A673 (cell line): ENCODE results near the gene SLC16A4. TPM values are rescaled to one million over a fixed set of nuclear protein-coding genes. Genes with fewer than 3 reads are reported as not detected.

Experiments used
- BruUV-seq: library from RNA; stranded (reverse); fragments of 400-500 nt; replicated peaks from 2 replicates; lab custom pipeline; 2021; lab: Mats Ljungman, UMichigan
- CTCF ChIA-PET: fragments of 300-600 bp; sonication (Branson Sonifier 250); formaldehyde crosslinking; loops from one replicate; lab custom pipeline; 2022; ENCODE audit warnings: antibody characterized with exemption; lab: Charles Lee
- POLR2A ChIA-PET: fragments of 300-600 bp; sonication (Branson Sonifier 250); formaldehyde crosslinking; loops from one replicate; lab custom pipeline; 2022; ENCODE audit warnings: antibody characterized with exemption; ENCODE audit not compliant: low non-redundant PET; lab: Charles Lee
- DNase-seq: peaks from one replicate; pipeline ENCODE4 v3.0.0-alpha.2; 2015; ENCODE audit warnings: low spot score
- H3K27ac ChIP-seq: fragments of 200-600 bp; sonication (generic); 2 replicates; pipeline ENCODE4 v1.5.1; 2016; ENCODE audit warnings: mixed run types, low read depth, mild to moderate bottlenecking, mixed read lengths, antibody characterized with exemption, low read length; ENCODE audit not compliant: poor library complexity, severe bottlenecking
- H3K27me3 ChIP-seq: fragments of 200-600 bp; sonication (generic); replicated peaks from 2 replicates; pipeline ENCODE4 v1.6.1; 2017; ENCODE audit warnings: mixed run types, low read depth, mild to moderate bottlenecking, mixed read lengths, antibody characterized with exemption, low read length; ENCODE audit not compliant: insufficient read depth, poor library complexity
- H3K36me3 ChIP-seq: fragments of 200-600 bp; sonication (generic); 2 replicates; pipeline ENCODE4 v1.6.1; 2016; ENCODE audit warnings: mixed run types, mild to moderate bottlenecking, mixed read lengths, antibody characterized with exemption, low read length; ENCODE audit not compliant: insufficient read depth, poor library complexity, severe bottlenecking
- H3K4me1 ChIP-seq: fragments of 200-600 bp; sonication (generic); 2 replicates; pipeline ENCODE4 v1.6.1; 2017; ENCODE audit warnings: mixed run types, mild to moderate bottlenecking, mixed read lengths, antibody characterized with exemption, low read length; ENCODE audit not compliant: insufficient read depth, poor library complexity, severe bottlenecking
- H3K4me3 ChIP-seq: fragments of 200-600 bp; sonication (generic); 2 replicates; pipeline ENCODE4 v1.5.1; 2016; ENCODE audit warnings: low read depth, mixed run types, mild to moderate bottlenecking, mixed read lengths, low read length; ENCODE audit not compliant: poor library complexity, severe bottlenecking
- H3K9me3 ChIP-seq: fragments of 200-600 bp; sonication (generic); 2 replicates; pipeline ENCODE4 v1.6.1; 2016; ENCODE audit warnings: mixed run types, low read depth, mild to moderate bottlenecking, mixed read lengths, antibody characterized with exemption, low read length; ENCODE audit not compliant: poor library complexity, severe bottlenecking
- CTCF ChIP-seq: fragments of 300-800, 200-600 bp; sonication (generic); conservative IDR thresholded peaks from 2 replicates; pipeline ENCODE4 v1.5.1; 2017; ENCODE audit warnings: low read depth, mild to moderate bottlenecking, antibody characterized with exemption, low read length, moderate library complexity, mixed read lengths
- EZH2 ChIP-seq: fragments of 200-600 bp; sonication (generic); IDR thresholded peaks from 2 replicates; pipeline ENCODE4 v1.6.1; 2017; ENCODE audit warnings: borderline replicate concordance, low read depth, mild to moderate bottlenecking, mixed read lengths, antibody characterized with exemption, low read length; ENCODE audit not compliant: poor library complexity, severe bottlenecking
- intact Hi-C: fragments of 100-400 bp; cut with micrococcal nuclease; formaldehyde crosslinking; loops from one replicate; pipeline ENCODE4 v1.10.0; 2022; ENCODE audit not compliant: unreplicated experiment
- total RNA-seq: library from RNA; stranded (reverse); gene quantifications from 2 replicates; pipeline ENCODE4 v1.2.3, GENCODE V29; 2021

Gene SLC16A4
- total RNA-seq, 1 experiment from 2014 or later = 0.60 TPM

GRCh38 chr1:110319332-110320167 is 71.3 kb downstream of the SLC16A4 start:
- TF ChIP-seq CTCF (no peak), EZH2 (no peak)
- BruUV-seq = no TSS peak
- H3K27ac ChIP-seq = no peak overlapping the region
- no peaks in the 10 kb centered on the region for H3K27me3 ChIP-seq
- POLR2A ChIA-PET = no interaction called here
- intact Hi-C loops = loop anchor here (10.0 kb wide), 2 partner anchors 145 to 175 kb away; no protein-coding TSS in a partner anchor
- no peaks in the 10 kb centered on the region for H3K36me3 ChIP-seq
- CTCF ChIA-PET = no interaction called here
- H3K4me3 ChIP-seq = no peak overlapping the region
- H3K4me1 ChIP-seq = no peaks in the 10 kb centered on the region
- no peaks in the 10 kb centered on the region for H3K9me3 ChIP-seq
- no peak for DNase-seq

GRCh38 chr1:110318046-110318445 is 72.8 kb downstream of the SLC16A4 start:
- ChIA-PET POLR2A (interaction anchor here (0.5 to 0.7 kb wide), 2 partner anchors 31 to 121 kb away, joined by 4 to 7 read pairs; no protein-coding TSS in a partner anchor), CTCF (interaction anchor here (1.4 kb wide), 1 partner anchor 111 kb away, joined by 3 read pairs; no protein-coding TSS in a partner anchor)
- TF ChIP-seq CTCF (no peak), EZH2 (no peak)
- Histone ChIP-seq H3K4me3 (no peak overlapping the region), H3K9me3 (no peaks in the 10 kb centered on the region), H3K27me3 (no peaks in the 10 kb centered on the region), H3K27ac (no peak overlapping the region), H3K4me1 (no peaks in the 10 kb centered on the region), H3K36me3 (no peaks in the 10 kb centered on the region)
- no peak for DNase-seq
- intact Hi-C loops = loop anchor here (10.0 kb wide), 2 partner anchors 147 to 177 kb away; no protein-coding TSS in a partner anchor
- BruUV-seq = no TSS peak

- Histone ChIP-seq H3K4me1 (no peaks in the 10 kb centered on the region), H3K9me3 (no peaks in the 10 kb centered on the region), H3K27me3 (no peaks in the 10 kb centered on the region), H3K27ac (no peak overlapping the region), H3K36me3 (no peaks in the 10 kb centered on the region), H3K4me3 (no peak overlapping the region)
- TF ChIP-seq CTCF = no peak
- TF ChIP-seq EZH2 = no peak
- ChIA-PET POLR2A (no interaction called here), CTCF (no interaction called here)
- no peak for DNase-seq
- intact Hi-C loops = loop anchor here (10.0 kb wide), 2 partner anchors 148 to 178 kb away; no protein-coding TSS in a partner anchor
- BruUV-seq = no TSS peak
Observed at GRCh38 chr1:110316735-110317134, 74.1 kb downstream of the SLC16A4 start.

Other genes starting within 250 kb of the SLC16A4 start
- gene SLC6A17, start 240.5 kb downstream of the SLC16A4 start, total RNA-seq = not detected in 2 replicates
- 0.22 and 0.24 TPM in 2 replicates for gene KCNC4, start 180.7 kb downstream of the SLC16A4 start, total RNA-seq
- 59.9 and 60.3 TPM in 2 replicates for gene RBM15, start 51.6 kb downstream of the SLC16A4 start, total RNA-seq
- 138 and 144 TPM in 2 replicates for gene LAMTOR5, start 16.7 kb upstream of the SLC16A4 start, total RNA-seq
- not detected in 2 replicates for gene PROK1, start 60.1 kb upstream of the SLC16A4 start, total RNA-seq
- gene KCNA10, start 128.1 kb upstream of the SLC16A4 start, total RNA-seq = not detected in 2 replicates
- gene KCNA2, start 215.3 kb upstream of the SLC16A4 start, total RNA-seq = 34.2 and 46.6 TPM in 2 replicates